ENCODE measurements around the gene PRKAA1.

GRCh38 chr5:40716590-40716989, 81.6 kb downstream of the PRKAA1 start:
- TF ChIP-seq CTCF (IDR thresholded peaks at IDR 0.05), result no peak
- no peak for TF ChIP-seq POLR2AphosphoS5 (IDR thresholded peaks at IDR 0.05; ENCODE audit: low read depth, low read length)
- TF ChIP-seq SMC3 (IDR thresholded peaks at IDR 0.05; ENCODE audit: low read depth, low read length), result no peak
- TF ChIP-seq MAX (IDR thresholded peaks at IDR 0.05; ENCODE audit: low read depth), result no peak
